Breast epithelium (tissue), 4 donors: ENCODE data around the gene FICD. TPM values are rescaled to one million over a fixed set of nuclear protein-coding genes. Genes with fewer than 3 reads are reported as not detected.

Experiments
- DNase-seq, 2 donors: peaks; one replicate each; pipeline ENCODE4 v3.0.0-alpha.2; 2019; ENCODE audit warnings: low spot score in 2 of 2
- H3K27ac ChIP-seq, 2 donors: fragments of 200-600 bp; sonication (generic) in 1 of 2; one replicate each; pipeline ENCODE4 v1.5.1; 2016 to 2019; ENCODE audit warnings: mild to moderate bottlenecking in 1 of 2
- H3K27me3 ChIP-seq, 2 donors: fragments of 200-600 bp; sonication (generic) in 1 of 2; one replicate each; pipeline versions ENCODE4 v1.5.1 to v1.6.0; 2017 to 2019; ENCODE audit warnings: control low read depth in 1 of 2, mild to moderate bottlenecking in 1 of 2
- H3K36me3 ChIP-seq: fragments of 200-600 bp; one replicate; pipeline ENCODE4 v1.5.1; 2019
- H3K4me1 ChIP-seq, 2 donors: fragments of 200-600 bp; sonication (generic); one replicate each; pipeline ENCODE4 v1.5.1; 2016 to 2019; ENCODE audit warnings: control low read depth in 1 of 2
- H3K4me3 ChIP-seq, 3 donors: fragments of 200-600 bp; sonication (generic); 1 replicate in 2 of 3; 2 replicates in 1 of 3; pipeline ENCODE4 v1.5.1; 2016 to 2019; ENCODE audit warnings: mild to moderate bottlenecking in 3 of 3, moderate library complexity in 2 of 3
- H3K9me3 ChIP-seq, 2 donors: fragments of 200-600 bp; sonication (generic) in 1 of 2; one replicate each; pipeline ENCODE4 v1.5.1; 2016 to 2019; ENCODE audit warnings: control low read depth in 1 of 2
- CTCF ChIP-seq, 3 donors: fragments of 450-650 bp; IDR thresholded peaks; one replicate each; pipeline ENCODE4 v1.5.1; 2016 to 2017; ENCODE audit warnings: antibody characterized with exemption in 3 of 3, mild to moderate bottlenecking in 3 of 3, moderate library complexity in 3 of 3
- POLR2A ChIP-seq: fragments of 450-650 bp; IDR thresholded peaks from one replicate; pipeline ENCODE4 v1.6.1; 2016; ENCODE audit warnings: antibody characterized with exemption, mild to moderate bottlenecking, moderate library complexity
- POLR2AphosphoS5 ChIP-seq, 3 donors: sonication (generic); formaldehyde crosslinking; IDR thresholded peaks; one replicate each; pipeline ENCODE4 v1.6.1; 2017; ENCODE audit warnings: antibody characterized with exemption in 3 of 3
- intact Hi-C: fragments of 100-400 bp; cut with DNase I; formaldehyde crosslinking; loops from one replicate; pipeline ENCODE4 v1.15.1; 2023; ENCODE audit warnings: low total_unique reads
- total RNA-seq, 3 donors: library from RNA; depleted of rRNA; stranded (reverse); fragments of >200 nt; gene quantifications; one replicate each; pipeline ENCODE4 v1.1.0, GENCODE V29; 2016

The FICD gene
- total RNA-seq, 3 donors from 2014 or later, result 7.0 to 8.5 (median 8.0) TPM

DNA sequence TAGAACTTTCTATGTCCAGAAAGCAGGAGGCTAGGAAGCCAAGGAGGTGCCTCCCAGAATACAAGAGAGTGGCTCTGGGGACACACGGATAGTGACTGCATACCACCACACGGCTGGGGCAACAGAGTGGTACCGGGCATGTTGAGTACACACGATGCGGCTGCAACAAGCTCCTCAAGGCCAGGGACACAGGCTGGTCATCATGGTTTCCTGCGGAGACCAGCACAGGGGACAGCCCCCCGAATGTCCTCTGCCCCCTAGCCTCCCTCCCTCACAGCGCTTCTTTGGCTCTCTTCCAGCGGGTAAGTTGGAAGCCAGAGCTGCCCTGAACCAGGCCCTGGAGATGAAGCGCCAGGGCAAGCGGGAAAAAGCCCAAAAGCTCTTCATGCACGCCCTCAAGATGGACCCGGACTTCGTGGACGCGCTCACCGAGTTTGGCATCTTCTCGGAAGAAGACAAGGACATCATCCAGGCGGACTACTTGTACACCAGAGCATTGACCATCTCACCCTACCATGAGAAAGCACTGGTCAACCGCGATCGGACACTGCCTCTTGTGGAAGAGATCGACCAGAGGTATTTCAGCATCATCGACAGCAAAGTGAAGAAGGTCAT is 3.1 kb downstream of the FICD start:
- Histone ChIP-seq H3K27me3 (no peaks in the 10 kb centered on the region), H3K9me3 (no peaks in the 10 kb centered on the region), H3K36me3 (no peaks in the 10 kb centered on the region), H3K27ac (no peak overlapping the region), H3K4me1 (peaks cover 0 to 8% of the 10 kb centered on the region in 2 donors), H3K4me3 (no peak overlapping the region)
- TF ChIP-seq POLR2A, result no peak
- TF ChIP-seq CTCF (IDR thresholded peaks at IDR 0.05), result no peak
- TF ChIP-seq POLR2AphosphoS5 (IDR thresholded peaks at IDR 0.05), result no peak
- intact Hi-C loops, result loop anchor here (10.0 kb wide), 1 partner anchor 173 kb away; no protein-coding TSS in a partner anchor
- DNase-seq, result no peak

GRCh38 chr12:108518716-108519496 is 3.8 kb downstream of the FICD start:
- TF ChIP-seq POLR2A (no peak), CTCF (IDR thresholded peaks at IDR 0.05) (no peak)
- no peak overlapping the region for H3K4me3 ChIP-seq
- intact Hi-C loops, result loop anchor here (10.0 kb wide), 1 partner anchor 174 kb away; no protein-coding TSS in a partner anchor
- DNase-seq, result no peak
- H3K9me3 ChIP-seq, result no peaks in the 10 kb centered on the region
- H3K27ac ChIP-seq, result no peak overlapping the region
- no peaks in the 10 kb centered on the region for H3K36me3 ChIP-seq
- no peaks in the 10 kb centered on the region for H3K27me3 ChIP-seq
- peaks cover 0 to 8% of the 10 kb centered on the region in 2 donors for H3K4me1 ChIP-seq

DNA sequence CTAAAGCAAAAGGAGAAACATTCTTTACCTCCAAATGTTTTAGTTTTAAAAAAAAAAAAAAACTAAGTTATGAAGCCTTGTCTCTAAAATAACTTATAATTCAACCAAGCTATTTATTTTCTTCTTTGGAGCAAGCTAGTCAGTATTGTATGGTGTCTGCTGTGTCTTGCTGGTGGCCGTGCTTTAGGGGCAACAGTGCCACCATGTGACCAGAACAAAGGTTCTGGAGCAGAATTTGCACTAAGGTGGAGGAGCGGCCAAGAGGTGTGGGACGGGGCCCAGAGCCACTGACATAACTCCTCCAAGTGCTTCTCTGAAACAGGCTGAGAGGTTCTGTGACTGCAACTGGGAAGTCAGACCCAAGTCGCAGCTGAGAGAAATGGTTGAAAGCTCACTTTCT is 4.5 kb downstream of the FICD start:
- Histone ChIP-seq H3K9me3 (no peaks in the 10 kb centered on the region), H3K4me1 (peaks cover 0 to 8% of the 10 kb centered on the region in 2 donors), H3K27ac (no peak overlapping the region), H3K36me3 (peaks cover under 1% of the 10 kb centered on the region), H3K4me3 (no peak overlapping the region), H3K27me3 (no peaks in the 10 kb centered on the region)
- TF ChIP-seq CTCF (IDR thresholded peaks at IDR 0.05) (no peak), POLR2AphosphoS5 (IDR thresholded peaks at IDR 0.05) (no peak)
- intact Hi-C loops, result loop anchor here (10.0 kb wide), 1 partner anchor 175 kb away; no protein-coding TSS in a partner anchor
- DNase-seq, result no peak

DNA sequence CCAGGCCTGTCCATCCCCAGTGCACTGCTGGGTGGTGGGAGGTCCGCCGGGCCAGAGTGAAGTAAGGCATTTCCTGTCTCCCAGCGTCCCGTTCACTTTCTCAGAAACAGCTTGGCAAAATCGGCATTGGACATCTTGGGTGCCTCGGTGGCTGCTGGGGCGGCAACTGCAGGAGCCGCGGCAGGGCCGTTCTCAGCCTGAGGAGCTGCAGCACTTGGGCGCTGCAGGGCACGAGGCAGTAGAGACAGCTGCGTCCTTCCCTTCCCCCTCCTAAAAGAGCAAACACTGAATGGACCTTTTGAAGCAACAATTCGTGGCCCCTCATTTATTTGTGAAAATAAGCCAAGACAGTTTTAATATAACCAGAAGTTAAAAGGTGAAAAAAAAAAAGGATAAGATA is 8.3 kb downstream of the FICD start:
- Histone ChIP-seq H3K27me3 (no peaks in the 10 kb centered on the region), H3K4me1 (no peaks in the 10 kb centered on the region), H3K9me3 (no peaks in the 10 kb centered on the region), H3K36me3 (peaks cover 8% of the 10 kb centered on the region), H3K4me3 (no peak overlapping the region), H3K27ac (no peak overlapping the region)
- TF ChIP-seq POLR2A (no peak), CTCF (IDR thresholded peaks at IDR 0.05) (no peak), POLR2AphosphoS5 (IDR thresholded peaks at IDR 0.05) (no peak)
- DNase-seq, result no peak
- intact Hi-C loops, result loop anchor here (5.0 kb wide), 1 partner anchor 719 kb away; no protein-coding TSS in a partner anchor

- Histone ChIP-seq H3K9me3 (no peaks in the 10 kb centered on the region), H3K36me3 (peaks cover 8% of the 10 kb centered on the region), H3K4me3 (no peak overlapping the region), H3K4me1 (no peaks in the 10 kb centered on the region), H3K27me3 (no peaks in the 10 kb centered on the region), H3K27ac (no peak overlapping the region)
- TF ChIP-seq POLR2AphosphoS5 (IDR thresholded peaks at IDR 0.05), result no peak
- TF ChIP-seq POLR2A, result no peak
- no peak for TF ChIP-seq CTCF (IDR thresholded peaks at IDR 0.05)
- DNase-seq, result no peak
- intact Hi-C loops, result no loop called here
Observed at GRCh38 chr12:108525681-108526080, 10.6 kb downstream of the FICD start.
